Activated CD4-positive, alpha-beta T cell treated with anti-CD3 and anti-CD28 coated beads for 48 hours (primary cell): ENCODE measurements around the gene UCN3.
A peak's percentile ranks its signal among the peaks of the same experiment; 100 is the strongest.

Source experiments
- DNase-seq: peaks from one replicate; pipeline ENCODE4 v3.0.0-alpha.2; 2020

UCN3 gene

DNA sequence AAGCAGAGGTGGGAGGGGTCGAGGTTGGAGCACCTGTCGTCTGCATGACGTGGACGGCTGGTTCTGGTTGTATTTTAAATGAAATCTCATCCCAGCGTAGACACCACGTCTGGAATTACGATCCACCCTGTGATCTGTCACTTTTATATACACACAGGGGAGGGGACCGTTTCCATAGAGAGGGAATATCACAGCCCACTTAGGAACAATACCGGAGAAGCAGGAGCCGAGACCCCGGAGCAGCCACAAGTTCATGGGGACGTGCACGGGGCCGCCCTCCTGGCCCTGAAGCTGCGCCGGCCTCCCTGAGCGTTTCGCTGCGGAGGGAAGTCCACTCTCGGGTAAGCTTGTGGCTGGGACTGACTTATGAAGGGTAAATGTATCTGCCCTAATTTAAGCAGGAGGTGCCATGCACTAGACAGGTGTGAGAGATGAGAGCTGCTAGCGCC, at the start of gene UCN3:
TSS of gene UCN3 (plus strand) at position 77 of the 449 bp plus-strand sequence. CDS start 8,755 bp downstream, outside the sequence.
- DNase-seq = no peak

GRCh38 chr10:5317547-5318107, 47.1 kb upstream of the UCN3 start:
- DNase-seq = peak; percentile 90

DNA sequence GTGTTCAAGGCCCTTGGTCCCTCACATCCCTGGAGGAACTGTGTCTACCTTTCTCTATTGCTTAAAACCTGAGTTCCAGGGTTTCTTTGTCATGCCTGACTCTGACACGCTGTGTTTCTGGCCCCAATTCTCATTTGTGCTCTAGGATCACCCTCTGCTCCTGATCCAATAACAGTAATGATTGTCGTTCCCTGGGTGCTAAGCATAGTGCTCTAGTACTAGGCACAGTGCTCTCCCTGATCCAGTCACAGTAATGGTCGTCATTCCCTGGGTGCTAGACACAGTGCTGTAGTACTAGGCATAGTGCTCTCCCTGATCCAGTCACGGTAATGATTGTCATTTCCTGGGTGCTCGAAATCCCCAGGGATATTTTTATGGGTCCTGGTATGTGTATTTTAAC, 46.6 kb upstream of the UCN3 start:
- no peak for DNase-seq

- DNase-seq = no peak
These were observed 44.9 kb upstream of the UCN3 start for GRCh38 chr10:5319863-5320262.

- DNase-seq = no peak
These were observed 43.5 kb upstream of the UCN3 start for GRCh38 chr10:5321273-5321672.

- no peak for DNase-seq
These were observed 41.3 kb upstream of the UCN3 start for GRCh38 chr10:5323446-5323845.

DNA sequence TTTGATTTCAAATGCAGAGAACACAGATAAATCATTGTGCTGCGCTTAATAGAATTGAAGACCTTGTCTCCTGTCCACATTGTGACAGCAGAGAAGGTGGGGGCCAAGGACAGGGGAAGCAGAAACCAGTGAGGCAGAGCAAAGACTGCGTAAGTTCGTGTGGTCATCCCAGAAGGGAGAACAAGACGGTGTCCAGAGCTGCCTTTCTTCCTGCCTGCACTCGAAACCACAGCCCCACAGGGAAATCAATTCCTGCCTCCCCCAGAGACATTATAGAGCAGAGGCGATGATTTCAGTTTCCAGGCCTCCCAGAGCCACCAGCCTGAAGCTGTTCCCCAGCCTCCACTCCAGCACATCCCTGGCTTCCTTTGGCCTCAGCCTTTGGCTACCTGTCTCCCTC, 39.7 kb upstream of the UCN3 start:
- DNase-seq = no peak

GRCh38 chr10:5334196-5334880, 30.4 kb upstream of the UCN3 start:
- no peak for DNase-seq

DNA sequence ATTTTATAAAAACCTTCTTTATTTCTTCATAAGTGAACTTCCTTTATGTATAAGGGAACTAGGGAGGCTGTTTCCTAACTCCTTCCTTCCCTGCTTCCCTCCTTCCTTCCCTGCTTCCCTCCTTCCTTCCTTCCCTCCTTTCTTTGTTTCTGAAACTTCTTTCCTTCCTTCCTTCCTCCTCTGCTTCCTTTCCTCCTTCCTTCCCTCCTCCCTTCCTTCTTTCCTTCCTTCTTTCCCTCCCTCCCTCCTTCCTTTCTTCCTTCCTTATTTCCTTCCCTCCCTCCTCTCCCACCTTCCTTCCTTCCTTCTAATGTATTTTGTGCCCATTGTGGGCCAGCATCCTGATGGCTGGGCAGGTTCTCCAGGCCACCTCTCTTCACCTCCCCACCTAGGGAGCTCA, 26.8 kb upstream of the UCN3 start:
- no peak for DNase-seq

DNA sequence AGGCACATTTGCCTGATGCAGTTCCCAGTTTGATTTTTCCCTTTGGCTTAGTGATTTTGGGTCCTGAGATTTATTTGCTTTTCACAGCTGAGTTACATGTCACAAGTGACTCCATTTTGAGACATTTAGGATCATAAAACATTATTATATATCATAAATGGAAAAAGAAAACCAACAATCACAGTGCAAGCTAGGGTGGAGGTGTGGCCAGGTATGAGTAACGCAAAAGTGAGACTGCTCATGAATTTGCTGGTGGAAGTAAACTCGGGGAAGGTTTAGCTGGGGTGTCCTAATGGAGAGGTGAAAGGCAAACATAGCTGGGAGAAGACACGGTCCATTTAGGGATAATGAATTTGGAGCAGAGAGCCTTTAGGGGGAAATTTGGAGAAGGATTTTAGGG, 21.7 kb upstream of the UCN3 start:
- DNase-seq = no peak

DNA sequence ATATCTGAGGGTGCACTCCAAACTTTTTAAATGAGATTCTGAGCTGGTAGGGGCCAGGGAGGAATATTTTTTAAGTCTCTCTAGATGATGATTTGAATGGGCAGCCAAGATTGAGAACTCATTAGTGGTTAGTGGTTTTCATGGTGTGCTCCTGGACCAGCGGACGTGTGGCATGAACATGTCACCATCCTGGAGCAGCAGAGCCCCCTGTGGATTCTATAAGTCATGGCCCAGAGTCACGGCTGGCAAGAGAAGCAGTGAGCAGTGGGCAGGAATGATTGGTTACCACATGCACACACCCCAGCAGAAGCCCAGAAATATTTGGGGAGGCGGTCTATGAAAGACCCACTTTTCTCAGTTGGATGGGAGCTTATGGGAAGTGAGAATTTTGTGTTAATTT, 21.2 kb upstream of the UCN3 start:
- DNase-seq = peak; percentile 22

DNA sequence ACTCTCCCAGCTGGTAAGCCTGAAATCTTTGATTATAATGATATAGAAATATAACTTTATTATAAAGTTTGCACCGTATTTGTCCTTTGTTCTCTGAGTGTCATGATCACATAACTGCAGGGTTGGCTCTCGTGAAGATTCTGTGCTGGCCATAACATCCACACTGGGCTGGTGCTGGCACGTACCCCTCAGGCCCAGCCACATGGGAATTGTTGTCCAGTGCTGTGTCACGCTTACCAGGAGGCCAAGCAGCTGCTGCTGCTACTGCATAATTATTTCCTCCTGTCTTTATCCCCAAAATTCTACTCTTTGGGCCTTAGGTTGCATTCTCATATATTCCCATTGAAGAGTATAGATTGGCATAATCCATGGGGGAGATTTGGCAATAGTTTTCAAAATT, 20.8 kb upstream of the UCN3 start:
- no peak for DNase-seq

DNA sequence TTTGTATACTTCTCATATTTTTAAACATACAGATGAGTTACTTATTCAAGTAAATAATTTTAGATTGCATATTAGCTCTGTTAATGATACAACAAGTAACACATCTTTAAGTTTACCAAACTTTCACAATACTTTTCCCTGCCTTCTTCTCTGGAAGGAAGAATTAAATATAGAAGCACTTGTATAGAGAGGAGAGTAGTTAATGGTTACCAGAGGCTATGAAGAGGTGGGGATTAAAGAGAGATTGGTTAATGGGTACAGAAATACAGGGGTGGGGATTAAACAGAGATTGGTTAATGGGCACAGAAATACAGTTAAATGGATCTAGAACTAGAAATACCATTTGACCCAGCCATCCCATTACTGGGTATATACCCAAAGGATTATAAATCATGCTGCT, 20.0 kb upstream of the UCN3 start:
- DNase-seq = no peak

- DNase-seq = no peak
These were observed 17.9 kb upstream of the UCN3 start for GRCh38 chr10:5346881-5347280.

DNA sequence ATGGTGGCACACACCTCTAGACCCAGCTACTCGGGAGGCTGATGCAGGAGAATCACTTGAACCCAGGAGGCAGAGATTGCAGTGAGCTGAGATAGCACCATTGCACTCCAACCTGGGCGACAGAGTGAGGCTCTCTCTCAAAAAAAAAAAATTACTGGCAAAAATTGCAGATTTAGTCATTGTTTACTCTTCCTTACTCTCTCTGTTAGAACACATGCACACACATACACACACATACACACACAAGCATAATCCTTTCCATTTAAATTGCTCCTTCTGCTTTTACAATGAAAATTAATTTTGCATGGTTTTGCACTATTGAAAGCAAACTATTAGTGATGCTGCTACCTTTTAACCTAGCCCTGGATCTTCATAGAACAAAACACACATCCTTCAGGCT, 15.4 kb upstream of the UCN3 start:
- no peak for DNase-seq

- no peak for DNase-seq
These were observed 10.7 kb upstream of the UCN3 start for GRCh38 chr10:5354068-5354467.

DNA sequence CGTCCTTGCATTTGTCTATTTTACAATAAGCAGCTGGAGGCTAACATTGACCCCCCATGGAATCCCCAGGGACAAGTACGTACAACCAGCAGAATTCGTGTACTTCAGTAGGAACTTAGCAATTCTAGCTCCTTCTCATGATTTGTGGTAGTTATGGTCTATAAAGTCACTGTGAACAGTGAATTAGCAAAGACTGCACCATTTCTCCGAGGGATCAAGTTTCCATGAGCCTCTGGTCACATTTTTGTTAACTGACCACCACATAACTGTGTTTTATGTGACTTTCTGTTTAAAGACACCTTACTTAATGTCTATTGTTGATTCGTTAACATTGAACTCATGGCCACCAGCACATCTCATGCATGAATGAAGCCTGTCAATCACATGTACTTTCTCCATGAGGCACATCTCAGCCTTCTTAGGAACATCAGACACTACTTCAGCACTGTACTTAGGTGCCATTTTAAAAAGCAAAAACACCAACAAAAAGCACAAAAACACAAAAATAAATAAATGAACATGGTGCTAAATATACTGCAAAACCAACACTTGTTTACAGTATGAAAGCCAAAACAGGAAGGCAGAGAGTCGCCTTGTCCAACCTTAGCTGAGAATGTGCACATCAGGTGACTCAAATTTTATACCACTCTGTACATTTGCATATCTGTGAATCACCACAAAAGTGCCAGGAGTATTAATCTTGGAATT, 9.0 kb upstream of the UCN3 start:
- no peak for DNase-seq

GRCh38 chr10:5356302-5356763, 8.4 kb upstream of the UCN3 start:
- no peak for DNase-seq

GRCh38 chr10:5360318-5360915, 4.3 kb upstream of the UCN3 start:
- no peak for DNase-seq

DNA sequence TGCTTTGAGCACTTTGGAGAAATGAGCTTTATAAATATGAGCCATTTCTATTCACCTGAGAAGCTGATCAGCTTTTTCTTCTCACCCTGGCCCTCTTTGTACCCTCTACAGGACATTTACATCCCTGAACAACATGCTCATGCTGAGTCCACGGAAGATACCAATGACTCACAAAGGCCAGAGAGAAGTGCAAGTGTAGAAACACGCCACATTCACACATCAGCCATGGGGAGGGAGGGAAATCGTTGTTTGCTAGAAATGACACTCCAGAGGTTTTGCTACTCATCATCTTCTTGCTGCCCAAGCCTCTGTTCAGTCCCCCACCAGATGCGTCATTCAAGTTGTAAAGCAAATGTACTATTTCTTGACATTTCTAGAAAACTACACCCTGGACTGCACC, 2.8 kb upstream of the UCN3 start:
- peak; percentile 17 for DNase-seq

DNA sequence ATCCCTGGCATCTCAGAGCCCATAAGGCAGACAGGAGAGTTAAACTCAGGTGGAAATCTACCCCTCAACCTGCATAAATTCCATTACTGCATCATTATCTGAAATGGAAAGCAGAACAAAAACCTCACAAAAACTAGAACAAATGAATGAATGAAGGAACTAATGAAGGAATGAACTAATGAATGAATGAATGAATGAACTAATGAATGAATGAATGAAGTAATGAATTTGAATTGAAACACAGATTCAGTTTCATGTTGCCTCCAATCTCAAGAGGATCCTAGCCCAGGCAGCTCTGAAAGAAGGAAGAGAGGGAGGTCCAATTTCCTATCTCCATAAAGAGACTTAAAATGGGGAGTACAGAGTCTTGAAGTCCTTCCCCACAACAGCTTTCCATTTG, 1.9 kb upstream of the UCN3 start:
- no peak for DNase-seq

DNA sequence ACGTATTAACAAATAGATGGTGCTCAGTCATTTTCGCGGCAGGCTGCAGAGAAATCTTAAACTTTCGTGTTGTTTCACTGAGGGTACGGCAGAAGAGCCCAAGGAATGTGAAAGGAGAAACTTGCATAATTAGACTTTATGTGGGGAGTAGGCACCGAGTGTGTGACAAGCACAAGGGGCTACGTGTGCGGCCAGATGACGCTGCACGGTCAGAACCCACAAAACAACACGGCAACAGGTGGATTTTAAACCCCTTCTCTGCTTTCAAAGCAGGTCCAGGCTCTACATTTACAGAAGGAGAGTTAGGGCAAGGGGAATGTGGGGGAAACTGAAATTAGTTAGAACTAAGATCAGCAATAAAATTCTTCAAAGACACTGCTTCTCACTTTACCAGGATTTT, 392 bp upstream of the UCN3 start:
- DNase-seq = no peak

- no peak for DNase-seq
These were observed 1.2 kb downstream of the UCN3 start for GRCh38 chr10:5365928-5366327.
